Gastrocnemius medialis (tissue), 4 donors: ENCODE measurements around the gene TBC1D8.

Experiments
- POLR2A ChIP-seq, 2 donors: fragments of 450-650 bp; IDR thresholded peaks; one replicate each; pipeline ENCODE4 v1.6.1; 2017; ENCODE audit warnings: antibody characterized with exemption in 2 of 2, mild to moderate bottlenecking in 2 of 2, moderate library complexity in 2 of 2
- TF ChIP-seq, protein P1 (sequence below), 5 experiments: fragments of 450-650 bp in 3 of 5; fragments of 200-600 bp in 2 of 5; sonication (generic) in 2 of 5; IDR thresholded peaks in 4 of 5; conservative IDR thresholded peaks in 1 of 5; 1 replicate in 4 of 5; 2 replicates in 1 of 5; pipeline ENCODE4 v1.5.1; 2016 to 2019; ENCODE audit warnings: antibody characterized with exemption in 5 of 5, mild to moderate bottlenecking in 3 of 5, moderate library complexity in 3 of 5

GRCh38 chr2:101176803-101177202 lies 25.6 kb upstream of the TBC1D8 start:
- TF ChIP-seq, protein P1, sequence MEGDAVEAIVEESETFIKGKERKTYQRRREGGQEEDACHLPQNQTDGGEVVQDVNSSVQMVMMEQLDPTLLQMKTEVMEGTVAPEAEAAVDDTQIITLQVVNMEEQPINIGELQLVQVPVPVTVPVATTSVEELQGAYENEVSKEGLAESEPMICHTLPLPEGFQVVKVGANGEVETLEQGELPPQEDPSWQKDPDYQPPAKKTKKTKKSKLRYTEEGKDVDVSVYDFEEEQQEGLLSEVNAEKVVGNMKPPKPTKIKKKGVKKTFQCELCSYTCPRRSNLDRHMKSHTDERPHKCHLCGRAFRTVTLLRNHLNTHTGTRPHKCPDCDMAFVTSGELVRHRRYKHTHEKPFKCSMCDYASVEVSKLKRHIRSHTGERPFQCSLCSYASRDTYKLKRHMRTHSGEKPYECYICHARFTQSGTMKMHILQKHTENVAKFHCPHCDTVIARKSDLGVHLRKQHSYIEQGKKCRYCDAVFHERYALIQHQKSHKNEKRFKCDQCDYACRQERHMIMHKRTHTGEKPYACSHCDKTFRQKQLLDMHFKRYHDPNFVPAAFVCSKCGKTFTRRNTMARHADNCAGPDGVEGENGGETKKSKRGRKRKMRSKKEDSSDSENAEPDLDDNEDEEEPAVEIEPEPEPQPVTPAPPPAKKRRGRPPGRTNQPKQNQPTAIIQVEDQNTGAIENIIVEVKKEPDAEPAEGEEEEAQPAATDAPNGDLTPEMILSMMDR (IDR thresholded peaks at IDR 0.05 in 4 of 5, conservative IDR thresholded peaks at IDR 0.05 in 1 of 5) = no peak
- TF ChIP-seq POLR2A (IDR thresholded peaks at IDR 0.05) = no peak
